WTC11 (cell line): Measurements from ENCODE around the gene LZIC. TPM values are rescaled to one million over a fixed set of nuclear protein-coding genes. Genes with fewer than 3 reads are reported as not detected.

Source experiments
- ATAC-seq: fragments of 200-7000 bp; cut with Tn5 transposase; 2 replicates; pipeline ENCODE4 v1.10.0; 2021; ENCODE audit warnings: mild to moderate bottlenecking, moderate library complexity
- CTCF ChIA-PET: fragments of 300-600 bp; sonication (Branson Sonifier 250); formaldehyde crosslinking; loops from one replicate; lab custom pipeline; 2021; ENCODE audit warnings: antibody characterized with exemption; lab: Charles Lee
- POLR2A ChIA-PET: fragments of 350-600 bp; sonication (Branson Sonifier 250); formaldehyde crosslinking; loops from one replicate; lab custom pipeline; 2021; ENCODE audit warnings: antibody characterized with exemption; lab: Charles Lee
- DNase-seq: peaks from one replicate; pipeline ENCODE4 v3.0.0; 2021; ENCODE audit warnings: low spot score
- H3K27ac Mint-ChIP-seq: 2 replicates; pipeline ENCODE4 v1.8.0; 2021; ENCODE audit warnings: mixed read lengths
- H3K27me3 Mint-ChIP-seq: 2 replicates; pipeline ENCODE4 v1.8.0; 2021; ENCODE audit warnings: low read depth, mild to moderate bottlenecking, moderate library complexity, mixed read lengths
- H3K36me3 Mint-ChIP-seq: 2 replicates; pipeline ENCODE4 v1.8.0; 2021; ENCODE audit warnings: mixed read lengths
- H3K4me1 Mint-ChIP-seq: 2 replicates; pipeline ENCODE4 v1.8.0; 2022; ENCODE audit warnings: mixed read lengths
- H3K4me3 Mint-ChIP-seq: 2 replicates; pipeline ENCODE4 v1.8.0; 2021; ENCODE audit warnings: mild to moderate bottlenecking, moderate library complexity, mixed read lengths
- H3K9me3 Mint-ChIP-seq: 2 replicates; pipeline ENCODE4 v1.8.0; 2021; ENCODE audit warnings: mixed read lengths
- CTCF ChIP-seq: fragments of 200-600 bp; IDR thresholded peaks from 2 replicates; pipeline ENCODE4 v1.8.0; 2022; ENCODE audit warnings: antibody characterized with exemption
- E2F1 ChIP-seq: sonication (generic); formaldehyde crosslinking; IDR thresholded peaks from 2 replicates; pipeline ENCODE4 v1.8.0; 2022; ENCODE audit warnings: mild to moderate bottlenecking, missing genetic modification reagents
- E2F4 ChIP-seq: sonication (generic); formaldehyde crosslinking; IDR thresholded peaks from 2 replicates; pipeline ENCODE4 v1.8.1; 2022; ENCODE audit warnings: low read depth, mild to moderate bottlenecking, moderate library complexity, missing genetic modification reagents, borderline replicate concordance
- ELF4 ChIP-seq: sonication (generic); formaldehyde crosslinking; IDR thresholded peaks from 2 replicates; pipeline ENCODE4 v1.8.1; 2022; ENCODE audit warnings: low read depth, mild to moderate bottlenecking, moderate library complexity, missing genetic modification reagents
- FOXJ3 ChIP-seq: sonication (generic); formaldehyde crosslinking; IDR thresholded peaks from 2 replicates; pipeline ENCODE4 v1.9.0; 2021; ENCODE audit warnings: missing genetic modification reagents, mild to moderate bottlenecking, borderline replicate concordance
- FOXK1 ChIP-seq: sonication (generic); formaldehyde crosslinking; IDR thresholded peaks from 2 replicates; pipeline ENCODE4 v1.8.0; 2022; ENCODE audit warnings: mild to moderate bottlenecking, moderate library complexity, missing genetic modification reagents
- FOXP1 ChIP-seq: sonication (generic); formaldehyde crosslinking; IDR thresholded peaks from 2 replicates; pipeline ENCODE4 v1.8.0; 2022; ENCODE audit warnings: missing genetic modification reagents, mild to moderate bottlenecking, moderate library complexity, borderline replicate concordance
- HMGA2 ChIP-seq: fragments of 250-450 bp; sonication (Bioruptor Pico); IDR thresholded peaks from 2 replicates; pipeline ENCODE4 v1.4.0; 2021; ENCODE audit warnings: mild to moderate bottlenecking, moderate library complexity
- HMGXB4 ChIP-seq: sonication (generic); formaldehyde crosslinking; IDR thresholded peaks from 2 replicates; pipeline ENCODE4 v1.8.1; 2023; ENCODE audit warnings: mild to moderate bottlenecking, moderate library complexity, missing genetic modification reagents
- JAZF1 ChIP-seq: fragments of 250-450 bp; sonication (Bioruptor Pico); IDR thresholded peaks from 2 replicates; pipeline ENCODE4 v1.9.0; 2021; ENCODE audit warnings: moderate library complexity, mild to moderate bottlenecking, inconsistent platforms
- MYBL2 ChIP-seq: sonication (generic); formaldehyde crosslinking; IDR thresholded peaks from 2 replicates; pipeline ENCODE4 v1.8.1; 2023; ENCODE audit warnings: mild to moderate bottlenecking, moderate library complexity, missing genetic modification reagents
- NFE2L1 ChIP-seq: sonication (generic); formaldehyde crosslinking; IDR thresholded peaks from 2 replicates; pipeline ENCODE4 v1.8.1; 2023; ENCODE audit warnings: missing genetic modification reagents
- NFYB ChIP-seq: sonication (generic); formaldehyde crosslinking; conservative IDR thresholded peaks from 2 replicates; pipeline ENCODE4 v1.8.0; 2022; ENCODE audit warnings: low read depth, missing genetic modification reagents
- PRDM15 ChIP-seq: sonication (generic); formaldehyde crosslinking; IDR thresholded peaks from 2 replicates; pipeline ENCODE4 v1.8.0; 2022; ENCODE audit warnings: missing genetic modification reagents
- PRRX2 ChIP-seq: fragments of 250-450 bp; sonication (Bioruptor Pico); IDR thresholded peaks from 2 replicates; pipeline ENCODE4 v1.8.0; 2021; ENCODE audit warnings: mild to moderate bottlenecking
- RELA ChIP-seq: sonication (generic); formaldehyde crosslinking; IDR thresholded peaks from 2 replicates; pipeline ENCODE4 v1.8.1; 2022; ENCODE audit warnings: missing genetic modification reagents, mild to moderate bottlenecking, borderline replicate concordance
- SP1 ChIP-seq: sonication (generic); formaldehyde crosslinking; conservative IDR thresholded peaks from 2 replicates; pipeline ENCODE4 v1.8.1; 2022; ENCODE audit warnings: missing genetic modification reagents
- ZNF121 ChIP-seq: sonication (generic); formaldehyde crosslinking; IDR thresholded peaks from 2 replicates; pipeline ENCODE4 v1.8.0; 2023; ENCODE audit warnings: missing genetic modification reagents
- ZNF219 ChIP-seq: sonication (generic); formaldehyde crosslinking; IDR thresholded peaks from 2 replicates; pipeline ENCODE4 v1.8.0; 2023; ENCODE audit warnings: missing genetic modification reagents, mild to moderate bottlenecking, borderline replicate concordance
- ZNF232 ChIP-seq: sonication (generic); formaldehyde crosslinking; IDR thresholded peaks from 2 replicates; pipeline ENCODE4 v1.8.0; 2022; ENCODE audit warnings: mild to moderate bottlenecking, missing genetic modification reagents
- ZNF263 ChIP-seq: sonication (generic); formaldehyde crosslinking; IDR thresholded peaks from 2 replicates; pipeline ENCODE4 v1.8.1; 2022; ENCODE audit warnings: low read depth, mild to moderate bottlenecking, moderate library complexity, missing genetic modification reagents
- ZNF423 ChIP-seq: fragments of 250-450 bp; sonication (Bioruptor Pico); IDR thresholded peaks from 2 replicates; pipeline ENCODE4 v2.1.2; 2022; ENCODE audit warnings: mild to moderate bottlenecking, moderate library complexity
- total RNA-seq: library from RNA; stranded (reverse); gene quantifications from 3 replicates; pipeline ENCODE4 v1.2.3, GENCODE V29; 2021

LZIC gene
- total RNA-seq, 1 experiment from 2014 or later = 16.9 TPM

- ChIA-PET CTCF (interaction anchor here (0.9 to 1.1 kb wide), 2 partner anchors 30 to 43 kb away, joined by 3 read pairs; no protein-coding TSS in a partner anchor), POLR2A (no interaction called here)
- Mint-ChIP-seq H3K4me1 (peaks cover 18% of the 10 kb centered on the region), H3K27ac (peak overlapping the region; percentile 86), H3K9me3 (no peaks in the 10 kb centered on the region), H3K4me3 (no peak overlapping the region), H3K27me3 (no peaks in the 10 kb centered on the region), H3K36me3 (no peaks in the 10 kb centered on the region)
- ATAC-seq (no peak), DNase-seq (no peak)
- TF ChIP-seq CTCF = no peak
- no peak for TF ChIP-seq RELA (CRISPR knock-in tag)
- no peak for TF ChIP-seq NFE2L1 (CRISPR knock-in tag)
- TF ChIP-seq FOXP1 (CRISPR knock-in tag) = no peak
- TF ChIP-seq ZNF423 (CRISPR knock-in tag) = no peak
- TF ChIP-seq PRDM15 = no peak
- TF ChIP-seq HMGA2 (CRISPR knock-in tag) = no peak
- no peak for TF ChIP-seq NFYB (CRISPR knock-in tag)
- no peak for TF ChIP-seq MYBL2 (CRISPR knock-in tag)
- TF ChIP-seq ZNF121 (CRISPR knock-in tag) = no peak
- no peak for TF ChIP-seq ZNF263
- no peak for TF ChIP-seq JAZF1 (CRISPR knock-in tag)
- no peak for TF ChIP-seq ZNF219 (CRISPR knock-in tag)
- no peak for TF ChIP-seq FOXK1 (CRISPR knock-in tag)
- no peak for TF ChIP-seq ZNF232 (CRISPR knock-in tag)
- no peak for TF ChIP-seq E2F1 (CRISPR knock-in tag)
- no peak for TF ChIP-seq HMGXB4 (CRISPR knock-in tag)
- no peak for TF ChIP-seq SP1
- TF ChIP-seq ELF4 (CRISPR knock-in tag) = no peak
- TF ChIP-seq PRRX2 (CRISPR knock-in tag) = no peak
Measured at GRCh38 chr1:9905010-9905409, 38.2 kb downstream of the LZIC start.

- H3K9me3 Mint-ChIP-seq = no peaks in the 10 kb centered on the region
- no peaks in the 10 kb centered on the region for H3K27me3 Mint-ChIP-seq
- TF ChIP-seq FOXJ3 (CRISPR knock-in tag) (no peak), ELF4 (CRISPR knock-in tag) (no peak), E2F4 (CRISPR knock-in tag) (no peak)
- ATAC-seq = no peak
- H3K36me3 Mint-ChIP-seq = no peaks in the 10 kb centered on the region
- H3K4me1 Mint-ChIP-seq = peaks cover 18% of the 10 kb centered on the region
- H3K4me3 Mint-ChIP-seq = no peak overlapping the region
- ChIA-PET CTCF (interaction anchor here (1.1 kb wide), 1 partner anchor 29 kb away, joined by 3 read pairs; no protein-coding TSS in a partner anchor), POLR2A (no interaction called here)
- no peak overlapping the region for H3K27ac Mint-ChIP-seq
- no peak for DNase-seq
Measured at GRCh38 chr1:9904596-9904995, 38.6 kb downstream of the LZIC start.
